Daoy (cell line): ENCODE results near the gene FAM83B. TPM values are rescaled to one million over a fixed set of nuclear protein-coding genes. Genes with fewer than 3 reads are reported as not detected.
A peak's percentile ranks its signal among the peaks of the same experiment; 100 is the strongest.
"Not testable (repeated sequence)": the region's sequence is repeated elsewhere in the genome, so short reads cannot be mapped to it uniquely, and the experiment has no call there.

Source experiments
- DNase-seq: peaks from one replicate; pipeline ENCODE4 v3.0.0-alpha.2; 2015; ENCODE audit warnings: low read depth
- total RNA-seq: library from RNA; depleted of rRNA; stranded (reverse); fragments of >200 nt; shearing (Covaris generic); gene quantifications from 2 replicates; pipeline ENCODE4 v1.2.3, GENCODE V29; 2014

The FAM83B gene
- total RNA-seq, 1 experiment from 2014 or later: not detected

DNA sequence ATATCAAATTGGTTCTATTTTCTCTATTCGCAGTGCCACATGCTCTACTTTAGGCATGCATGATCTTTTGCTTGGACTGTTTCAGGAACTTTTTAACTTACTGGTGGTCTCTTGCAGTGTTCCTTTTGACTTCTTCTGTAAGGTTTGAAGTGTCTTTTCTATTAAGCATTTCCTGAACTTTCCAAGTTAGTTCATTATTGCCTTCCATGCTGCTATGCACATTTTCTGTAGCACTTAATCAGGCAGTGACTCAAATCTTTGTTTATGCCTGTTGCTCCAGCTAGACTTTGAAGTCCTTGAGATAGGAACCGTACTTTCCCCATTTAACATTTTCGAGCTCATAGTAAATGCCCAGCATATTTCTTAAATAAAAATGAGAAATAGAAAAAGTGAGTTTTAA lies 52.2 kb downstream of the FAM83B start:
- DNase-seq: no peak

- DNase-seq: no peak
These were observed 52.9 kb downstream of the FAM83B start for GRCh38 chr6:54899442-54899841.

- DNase-seq: no peak
These were observed 53.4 kb downstream of the FAM83B start for GRCh38 chr6:54899986-54900385.

DNA sequence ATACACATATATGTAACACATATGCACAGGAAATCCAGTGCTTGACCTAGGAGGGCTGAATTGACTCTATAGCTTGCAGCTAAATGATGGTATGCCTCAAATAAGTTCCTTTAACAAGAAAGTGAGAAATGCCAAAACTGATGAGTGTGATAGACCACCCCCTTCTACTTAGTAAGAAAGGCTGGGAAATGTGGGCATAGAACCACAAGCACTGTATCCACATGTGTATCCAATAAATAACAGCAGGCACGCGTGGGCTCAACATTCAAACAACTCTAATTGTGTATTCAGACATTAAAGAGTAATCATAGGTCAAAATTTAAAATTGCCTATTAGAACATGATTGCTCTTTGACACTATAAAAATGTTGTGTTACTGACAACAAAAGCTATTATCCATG lies 54.1 kb downstream of the FAM83B start:
- DNase-seq: no peak

DNA sequence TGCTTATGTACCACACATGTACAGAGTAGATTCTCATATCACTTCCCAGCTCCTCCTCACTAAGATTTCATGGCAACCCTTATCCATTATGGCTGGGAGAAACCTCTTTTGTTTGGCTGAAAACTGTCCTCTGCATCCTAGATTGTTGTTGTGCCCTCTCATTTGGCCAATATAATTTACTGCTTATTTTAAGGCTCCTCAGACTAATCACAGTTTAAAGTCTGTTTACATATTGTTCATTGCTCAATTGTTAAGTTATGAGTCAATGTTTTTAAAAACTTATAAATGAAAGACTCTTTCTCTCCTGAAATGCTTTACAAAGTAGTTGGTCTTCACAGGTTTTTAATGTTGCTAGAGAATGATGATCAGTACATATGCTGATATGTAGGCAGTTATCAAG lies 57.3 kb downstream of the FAM83B start:
- DNase-seq: no peak

DNA sequence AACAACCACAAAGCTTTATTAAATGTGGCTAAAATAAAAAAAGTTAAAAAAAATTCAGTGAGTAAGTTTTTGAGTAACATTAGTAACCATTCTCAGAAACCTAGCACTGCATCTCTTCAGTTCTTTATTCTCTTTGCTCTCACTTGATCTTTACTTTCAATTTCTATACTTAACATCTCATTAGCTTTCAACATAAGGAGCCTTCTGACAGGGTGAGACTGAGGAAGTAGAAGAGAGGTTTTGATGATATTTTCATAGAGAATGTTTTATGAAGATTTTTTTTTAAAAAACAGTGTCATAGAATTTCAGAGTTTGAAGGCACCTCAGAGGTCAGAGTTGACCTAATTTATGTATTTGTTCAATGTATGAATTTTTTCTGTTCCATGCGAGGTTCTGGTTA lies 60.8 kb downstream of the FAM83B start:
- no peak for DNase-seq

- no peak for DNase-seq
These were observed 62.6 kb downstream of the FAM83B start for GRCh38 chr6:54909184-54909583.

DNA sequence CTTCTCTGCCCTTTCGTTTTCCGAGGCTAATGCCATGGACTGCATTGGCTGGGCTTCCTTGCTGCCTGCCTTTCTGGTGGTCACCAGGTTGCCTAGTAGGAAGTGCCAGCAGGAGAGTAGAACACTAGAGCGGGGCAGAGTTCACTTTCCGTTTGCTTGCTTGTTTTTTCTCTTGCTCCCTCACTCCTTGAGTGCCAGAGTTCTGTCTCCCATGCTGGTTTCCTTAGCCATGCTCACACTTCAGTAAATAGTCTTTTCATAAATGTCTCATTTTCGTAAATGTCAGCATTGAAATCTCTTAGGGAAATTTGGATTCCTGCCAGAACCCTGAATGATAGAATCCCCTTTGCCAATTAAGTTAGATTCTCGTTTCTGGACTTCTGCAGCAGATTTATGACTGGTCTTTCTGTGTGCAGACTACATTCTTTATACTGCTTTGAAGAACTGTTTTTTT lies 63.9 kb downstream of the FAM83B start:
- no peak for DNase-seq

DNA sequence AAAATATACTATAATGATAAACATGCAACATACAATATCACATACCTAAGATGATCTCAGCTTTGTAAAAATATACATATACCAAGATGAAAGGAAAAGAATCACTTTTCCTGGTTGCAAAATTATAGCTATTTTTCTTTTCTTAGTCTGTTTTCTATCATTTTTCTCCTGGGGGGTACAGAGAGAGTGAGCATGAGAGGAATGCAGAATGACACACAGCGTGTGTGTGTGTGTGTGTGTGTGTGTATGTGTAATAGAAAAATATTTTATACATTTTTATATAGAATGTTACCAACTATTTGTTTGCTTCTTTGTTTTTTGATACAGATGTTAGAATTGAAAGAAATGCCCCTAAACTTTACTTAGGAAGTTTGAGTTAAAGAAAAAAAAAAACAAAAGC lies 64.3 kb downstream of the FAM83B start:
- DNase-seq: no peak

- DNase-seq: no peak
These were observed 66.6 kb downstream of the FAM83B start for GRCh38 chr6:54913211-54913610.

- no peak for DNase-seq
These were observed 70.3 kb downstream of the FAM83B start for GRCh38 chr6:54916858-54917257.

DNA sequence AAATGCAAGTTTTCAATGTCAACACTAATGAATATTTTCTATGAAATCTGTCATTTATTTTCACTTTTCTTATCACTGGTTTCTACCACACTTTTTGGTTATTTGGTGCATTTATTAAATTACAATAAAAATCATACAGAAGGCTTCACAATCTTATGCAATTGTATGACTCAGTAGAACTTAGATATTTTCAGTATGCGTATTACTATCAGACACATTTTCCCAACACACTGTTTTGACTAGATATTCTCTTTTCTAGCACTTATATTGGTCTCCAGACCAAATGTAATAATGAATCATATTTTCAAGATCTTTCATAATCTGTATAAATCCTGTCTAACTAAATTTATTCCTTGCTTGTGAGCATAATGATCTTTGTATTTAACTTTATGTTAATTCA lies 74.1 kb downstream of the FAM83B start:
- no peak for DNase-seq

GRCh38 chr6:54921891-54922290 lies 75.3 kb downstream of the FAM83B start:
- no peak for DNase-seq

DNA sequence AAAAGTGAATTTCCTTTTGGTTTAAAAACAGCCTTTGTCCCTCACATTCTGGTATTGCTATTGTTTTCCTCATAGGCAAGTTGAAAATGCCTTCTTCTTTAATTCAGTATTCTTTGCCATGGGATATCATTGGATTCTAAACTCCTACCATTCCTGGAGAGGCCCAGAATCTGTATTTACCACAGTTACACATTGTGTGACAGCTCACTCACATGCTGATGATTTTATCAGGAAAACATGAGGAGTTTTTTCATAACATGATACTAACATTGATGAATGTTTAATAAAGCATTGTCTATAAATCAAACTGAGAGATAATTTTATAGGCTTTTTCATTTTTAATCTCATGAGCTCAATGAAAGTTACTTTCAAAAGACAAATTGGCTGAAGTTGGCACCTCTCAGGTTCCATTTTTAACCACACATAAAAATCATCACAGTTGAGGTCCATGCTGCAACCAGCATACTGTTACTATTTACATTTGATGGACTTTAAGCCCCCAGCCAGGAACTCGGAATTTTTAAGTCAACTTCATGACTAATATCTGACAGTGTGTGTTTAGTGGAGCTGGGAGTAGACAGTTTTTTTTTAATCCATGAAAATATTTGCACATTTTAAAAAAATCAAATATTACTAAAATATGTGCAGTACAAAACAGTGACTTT lies 82.8 kb downstream of the FAM83B start:
- no peak for DNase-seq

- no peak for DNase-seq
These were observed 86.1 kb downstream of the FAM83B start for GRCh38 chr6:54932622-54933021.

GRCh38 chr6:54935739-54936138 lies 89.2 kb downstream of the FAM83B start:
- DNase-seq: peak; percentile 1

DNA sequence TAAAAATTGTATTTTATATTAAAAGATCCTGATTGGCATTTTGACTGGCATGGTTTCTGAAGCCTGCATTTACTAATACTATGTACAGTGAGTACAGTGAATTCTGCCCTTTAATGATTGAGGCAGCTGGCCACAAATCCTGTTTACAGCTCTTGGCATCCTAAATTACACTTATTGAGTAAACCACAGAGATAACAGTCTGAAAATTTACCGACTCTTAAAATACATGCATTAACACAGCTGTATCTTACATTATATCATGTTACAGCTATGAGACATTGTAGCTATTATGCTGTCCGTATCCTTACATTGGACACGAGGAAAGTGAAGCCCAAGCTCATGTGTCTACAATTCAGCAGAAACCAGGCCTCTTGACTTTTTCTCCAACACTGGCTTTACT lies 90.8 kb downstream of the FAM83B start:
- no peak for DNase-seq

GRCh38 chr6:54957698-54958097 lies 111.1 kb downstream of the FAM83B start:
- DNase-seq: no peak

GRCh38 chr6:54958446-54958845 lies 111.9 kb downstream of the FAM83B start:
- no peak for DNase-seq

DNA sequence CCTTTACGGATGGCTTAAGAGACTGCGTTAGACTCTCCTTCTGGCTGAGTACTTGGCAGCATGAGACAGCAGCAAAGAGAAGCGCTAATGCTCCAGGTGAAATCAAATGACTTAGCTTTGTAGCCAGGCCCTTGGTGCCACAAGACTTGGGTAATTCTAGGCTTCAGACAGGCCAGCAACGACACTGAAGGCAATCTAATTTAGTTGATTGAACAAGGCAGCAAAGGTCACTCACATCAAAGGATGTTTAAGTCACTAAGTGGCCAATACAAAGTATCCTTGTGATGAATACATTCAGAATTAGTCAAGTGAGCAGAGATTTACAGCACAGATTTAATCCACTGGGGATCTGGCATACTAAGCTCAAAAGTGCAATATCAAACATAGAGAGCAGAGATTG lies 113.2 kb downstream of the FAM83B start:
- DNase-seq: no peak

- not testable (repeated sequence) for DNase-seq
These were observed 114.8 kb downstream of the FAM83B start for GRCh38 chr6:54961372-54961771.

DNA sequence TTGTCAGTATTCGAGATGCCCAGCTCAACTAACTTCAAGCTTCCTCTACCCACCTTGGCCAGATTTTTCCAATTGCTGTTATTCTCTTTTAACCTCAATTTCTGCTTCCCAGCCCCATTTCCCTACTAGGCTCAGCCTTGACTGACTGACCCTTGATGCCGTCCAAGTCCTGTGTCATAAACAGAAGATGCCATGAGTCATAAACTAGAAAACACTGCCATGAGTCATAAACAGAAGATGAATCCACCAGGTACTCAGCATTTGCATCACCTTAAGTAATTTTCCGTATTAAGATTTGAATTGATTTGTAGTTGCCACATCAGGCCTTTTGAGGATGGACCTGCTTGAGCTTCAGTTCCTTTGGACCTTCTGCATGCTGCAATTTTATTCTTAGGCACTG lies 123.8 kb downstream of the FAM83B start:
- DNase-seq: no peak

GRCh38 chr6:54971825-54972224 lies 125.3 kb downstream of the FAM83B start:
- DNase-seq: no peak

DNA sequence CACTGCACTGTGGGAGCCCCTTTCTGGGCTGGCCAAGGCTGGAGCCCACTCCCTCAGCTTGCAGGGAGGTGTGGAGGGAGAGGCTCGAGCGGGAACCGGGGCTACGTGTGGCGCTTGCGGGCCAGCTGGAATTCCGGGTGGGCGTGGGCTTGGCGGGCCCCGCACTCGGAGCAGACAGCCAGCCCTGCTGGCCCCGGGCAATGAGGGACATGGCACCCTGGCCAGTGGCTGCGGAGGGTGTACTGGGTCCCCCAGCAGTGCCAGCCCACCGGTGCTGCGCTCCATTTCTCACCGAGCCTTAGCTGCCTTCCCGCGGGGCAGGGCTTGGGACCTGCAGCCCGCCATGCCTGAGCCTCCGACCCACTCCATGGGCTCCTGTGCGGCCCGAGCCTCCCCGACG lies 132.6 kb downstream of the FAM83B start:
- DNase-seq: not testable (repeated sequence)
